OCI-LY3 (cell line): ENCODE results near the gene COL6A3.

ENCODE experiments used
- CTCF ChIP-seq: fragments of 200-600, 300-600 bp; sonication (generic); IDR thresholded peaks from 2 replicates; pipeline ENCODE4 v1.5.1; 2014; ENCODE audit warnings: antibody characterized with exemption, low read length, low read depth
- EZH2phosphoT487 ChIP-seq: fragments of 200-600 bp; shearing (Covaris generic); IDR thresholded peaks from 2 replicates; pipeline ENCODE4 v1.6.1; 2018; ENCODE audit warnings: antibody characterized with exemption, mixed run types, low read depth

- TF ChIP-seq CTCF (no peak), EZH2phosphoT487 (no peak)
These were observed 4.3 kb upstream of the COL6A3 start for GRCh38 chr2:237418300-237418699.
